Measurements from ENCODE around the gene NFYC. TPM values are rescaled to one million over a fixed set of nuclear protein-coding genes. Genes with fewer than 3 reads are reported as not detected.
A peak's percentile ranks its signal among the peaks of the same experiment; 100 is the strongest.

The NFYC gene
- total RNA-seq, 1 experiment from 2014 or later: 46.5 TPM

- H3K9me3 Mint-ChIP-seq: no peaks in the 10 kb centered on the region
- H3K4me3 Mint-ChIP-seq: no peak overlapping the region
- ATAC-seq: peak; percentile 18; the same call in 1 of the 2 replicates
- ChIA-PET POLR2A (interaction anchor here (1.6 kb wide), 1 partner anchor 92 kb away, joined by 3 read pairs; the partner anchor contains the start of gene CITED4), CTCF (interaction anchor here (0.5 to 2.2 kb wide), 9 partner anchors 11 to 182 kb away, joined by 3 to 15 read pairs (median 5); no protein-coding TSS in a partner anchor)
- no peak for TF ChIP-seq ZNF396 (CRISPR knock-in tag; IDR thresholded peaks at IDR 0.05; ENCODE audit: borderline replicate concordance)
- DNase-seq (ENCODE audit: low spot score): peak; percentile 37
- peaks cover 47% of the 10 kb centered on the region for H3K36me3 Mint-ChIP-seq
- H3K27ac Mint-ChIP-seq: peak overlapping the region; percentile 84
- H3K27me3 Mint-ChIP-seq (ENCODE audit: low read depth): no peaks in the 10 kb centered on the region
- H3K4me1 Mint-ChIP-seq: peaks cover 43% of the 10 kb centered on the region
These were observed 79.0 kb downstream of the NFYC start for GRCh38 chr1:40770296-40771070.

GRCh38 chr1:40772146-40772955 is 80.8 kb downstream of the NFYC start:
- Mint-ChIP-seq H3K27me3 (ENCODE audit: low read depth) (no peaks in the 10 kb centered on the region), H3K4me1 (peaks cover 43% of the 10 kb centered on the region), H3K9me3 (peaks cover 14% of the 10 kb centered on the region), H3K4me3 (no peak overlapping the region), H3K27ac (peak overlapping the region; percentile 4; the same call in 1 of the 2 replicates), H3K36me3 (peaks cover 45% of the 10 kb centered on the region)
- ChIA-PET POLR2A (no interaction called here), CTCF (interaction anchor here (0.6 to 4.3 kb wide), 14 partner anchors 8 to 181 kb away, joined by 3 to 41 read pairs (median 4); partner anchors contain the start of genes KCNQ4 and NFYC)
- ATAC-seq: no peak
- TF ChIP-seq ELF4 (CRISPR knock-in tag; IDR thresholded peaks at IDR 0.05; ENCODE audit: low read depth) (no peak), NR1H2 (CRISPR knock-in tag; IDR thresholded peaks at IDR 0.05) (no peak), ZNF532 (CRISPR knock-in tag; IDR thresholded peaks at IDR 0.05; ENCODE audit: borderline replicate concordance) (no peak), KAT7 (CRISPR knock-in tag; IDR thresholded peaks at IDR 0.05; ENCODE audit: borderline replicate concordance) (no peak), ESRRA (CRISPR knock-in tag; IDR thresholded peaks at IDR 0.05; ENCODE audit: borderline replicate concordance) (no peak)
- no peak for DNase-seq (ENCODE audit: low spot score)

- DNase-seq (ENCODE audit: low spot score): no peak
- peak; percentile 79 for ATAC-seq
- H3K27me3 Mint-ChIP-seq (ENCODE audit: low read depth): no peaks in the 10 kb centered on the region
- peak overlapping the region; percentile 48 for H3K4me3 Mint-ChIP-seq
- POLR2A ChIA-PET: interaction anchor here (0.6 to 1.2 kb wide), 3 partner anchors 10 to 154 kb away, joined by 3 read pairs; partner anchors contain the start of gene NFYC
- peak overlapping the region; percentile 96 for H3K27ac Mint-ChIP-seq
- CTCF ChIA-PET: interaction anchor here (0.5 to 4.3 kb wide), 47 partner anchors 9 to 242 kb away, joined by 3 to 41 read pairs (median 4); partner anchors contain the start of genes CITED4, KCNQ4, NFYC and RIMS3
- peaks cover 38% of the 10 kb centered on the region for H3K36me3 Mint-ChIP-seq
- H3K4me1 Mint-ChIP-seq: peaks cover 48% of the 10 kb centered on the region
- H3K9me3 Mint-ChIP-seq: peaks cover 17% of the 10 kb centered on the region
- TF ChIP-seq CBFB (CRISPR knock-in tag; IDR thresholded peaks at IDR 0.05; ENCODE audit: low read depth) (0 out of 2 replicates have a peak, but pooled peaks have one; percentile 67), TCF7 (CRISPR knock-in tag; IDR thresholded peaks at IDR 0.05; ENCODE audit: low read depth) (no peak), ZNF121 (CRISPR knock-in tag; IDR thresholded peaks at IDR 0.05) (0 out of 2 replicates have a peak, but pooled peaks have one; percentile 40), ETV6 (CRISPR knock-in tag; IDR thresholded peaks at IDR 0.05) (peak; percentile 88; the same call in 1 of the 2 replicates), ERG (CRISPR knock-in tag; IDR thresholded peaks at IDR 0.05) (no peak), ZNF532 (CRISPR knock-in tag; IDR thresholded peaks at IDR 0.05; ENCODE audit: borderline replicate concordance) (no peak), AFF4 (CRISPR knock-in tag; IDR thresholded peaks at IDR 0.05; ENCODE audit: borderline replicate concordance) (no peak), HMGA2 (CRISPR knock-in tag; IDR thresholded peaks at IDR 0.05) (no peak)
These were observed 82.3 kb downstream of the NFYC start for GRCh38 chr1:40773748-40774265.
